ENCODE measurements around the gene NFIB.

The NFIB gene

DNA sequence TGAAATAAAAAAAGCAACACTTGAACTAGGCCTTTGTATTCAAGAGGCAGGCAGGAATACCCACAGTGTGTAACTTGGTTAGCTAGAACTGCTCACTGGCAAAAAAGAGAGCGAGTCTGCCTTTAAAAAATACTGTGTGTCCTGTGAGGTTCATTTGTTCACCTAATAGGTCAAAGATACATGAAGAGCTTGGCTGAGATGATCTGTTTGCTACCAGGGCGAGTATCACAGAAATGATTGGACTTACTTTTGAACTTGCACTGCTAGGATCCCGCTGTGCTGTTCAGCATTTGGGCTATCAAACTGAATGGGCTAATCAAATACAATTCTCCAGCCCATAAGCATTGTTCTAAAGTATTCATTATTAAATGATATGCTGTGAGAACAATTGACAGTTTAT is 229.1 kb downstream of the NFIB start:
- Histone ChIP-seq H2BK120ac (ENCODE audit: low read depth, low read length) (no peak overlapping the region), H3K36me3 (ENCODE audit: control insufficient read depth, insufficient read depth, low read length) (no peaks in the 10 kb centered on the region), H3K4me1 (ENCODE audit: control insufficient read depth, low read depth, low read length) (no peaks in the 10 kb centered on the region), H2AK5ac (ENCODE audit: low read length) (no peak overlapping the region), H3K27ac (ENCODE audit: low read depth, low read length) (no peak overlapping the region), H3K9ac (ENCODE audit: low read length) (no peak overlapping the region), H3K23ac (ENCODE audit: low read length) (no peak overlapping the region), H3K27me3 (ENCODE audit: insufficient read depth, low read length, poor library complexity) (no peaks in the 10 kb centered on the region), H2BK5ac (ENCODE audit: low read length) (no peak overlapping the region), H3K18ac (ENCODE audit: low read length) (no peak overlapping the region), H3K4ac (ENCODE audit: low read depth, low read length) (no peak overlapping the region), H3K79me1 (ENCODE audit: low read length) (no peaks in the 10 kb centered on the region), H3K79me2 (ENCODE audit: control insufficient read depth, insufficient read depth, low read length) (no peaks in the 10 kb centered on the region), H3K56ac (ENCODE audit: low read length) (no peak overlapping the region), H4K8ac (ENCODE audit: low read depth, low read length) (no peak overlapping the region), H4K5ac (ENCODE audit: low read length) (no peak overlapping the region), H3K4me3 (ENCODE audit: low read length) (no peak overlapping the region), H2BK15ac (replicated peaks; ENCODE audit: low read depth) (no peak overlapping the region), H3K4me2 (ENCODE audit: low read length) (no peak overlapping the region)
- WGBS (ENCODE audit: extremely low coverage, insufficient coverage, low lambda C conversion rate) = no CpG with 5 or more reads among the region's 3 CpGs
- no peak for DNase-seq

DNA sequence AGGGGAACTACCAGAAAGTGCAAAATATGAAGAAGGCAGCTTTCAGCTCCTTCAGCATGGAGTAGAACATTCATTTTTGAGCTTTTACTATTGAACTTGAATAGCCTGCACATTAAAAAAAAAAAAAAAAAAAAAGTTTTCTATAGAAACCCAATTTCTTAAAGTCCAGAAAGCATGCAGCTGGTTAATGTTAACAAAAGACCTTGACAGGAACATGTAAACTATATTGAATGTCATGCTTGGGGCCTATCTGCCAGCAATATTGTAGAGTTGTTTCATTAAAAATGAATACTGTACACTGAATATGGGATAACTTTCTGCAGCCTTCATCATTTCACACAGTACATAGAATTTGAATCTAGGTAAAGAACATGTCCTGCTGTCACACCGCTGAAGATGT is 230.6 kb downstream of the NFIB start:
- Histone ChIP-seq H3K23ac (ENCODE audit: low read length) (no peak overlapping the region), H4K5ac (ENCODE audit: low read length) (no peak overlapping the region), H3K4me2 (ENCODE audit: low read length) (no peak overlapping the region), H3K18ac (ENCODE audit: low read length) (no peak overlapping the region), H3K36me3 (ENCODE audit: control insufficient read depth, insufficient read depth, low read length) (no peaks in the 10 kb centered on the region), H3K79me2 (ENCODE audit: control insufficient read depth, insufficient read depth, low read length) (no peaks in the 10 kb centered on the region), H3K4ac (ENCODE audit: low read depth, low read length) (no peak overlapping the region), H2BK5ac (ENCODE audit: low read length) (no peak overlapping the region), H3K9ac (ENCODE audit: low read length) (no peak overlapping the region), H2AK5ac (ENCODE audit: low read length) (no peak overlapping the region), H3K4me1 (ENCODE audit: control insufficient read depth, low read depth, low read length) (peaks cover 2% of the 10 kb centered on the region), H3K27me3 (ENCODE audit: insufficient read depth, low read length, poor library complexity) (no peaks in the 10 kb centered on the region), H2BK120ac (ENCODE audit: low read depth, low read length) (no peak overlapping the region), H3K27ac (ENCODE audit: low read depth, low read length) (no peak overlapping the region), H3K79me1 (ENCODE audit: low read length) (no peaks in the 10 kb centered on the region), H3K56ac (ENCODE audit: low read length) (no peak overlapping the region), H4K8ac (ENCODE audit: low read depth, low read length) (no peak overlapping the region), H3K4me3 (ENCODE audit: low read length) (no peak overlapping the region), H2BK15ac (replicated peaks; ENCODE audit: low read depth) (no peak overlapping the region)
- WGBS (ENCODE audit: extremely low coverage, insufficient coverage, low lambda C conversion rate) = no CpG with 5 or more reads among the region's 1 CpG
- DNase-seq = no peak

DNA sequence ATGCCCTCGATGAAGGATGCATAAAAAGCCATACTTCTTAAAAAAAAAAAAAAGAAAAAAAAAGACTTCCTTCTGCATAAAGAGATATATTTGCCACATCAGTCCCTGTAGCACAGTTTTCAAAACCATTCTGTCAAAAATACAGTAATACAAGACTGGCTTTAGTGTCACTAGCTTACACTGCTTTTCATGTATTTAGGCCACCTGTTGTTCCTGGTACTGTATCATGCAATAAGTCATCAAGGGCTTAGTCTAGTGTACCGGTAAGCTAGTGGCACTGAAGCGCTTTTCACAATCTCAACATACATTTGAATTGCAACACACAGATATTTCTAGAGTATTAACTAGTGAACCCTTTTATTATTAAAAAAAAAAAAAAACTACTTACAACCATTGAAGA is 231.2 kb downstream of the NFIB start:
- no CpG with 5 or more reads among the region's 3 CpGs for WGBS (ENCODE audit: extremely low coverage, insufficient coverage, low lambda C conversion rate)
- Histone ChIP-seq H3K23ac (ENCODE audit: low read length) (no peak overlapping the region), H4K5ac (ENCODE audit: low read length) (no peak overlapping the region)

DNA sequence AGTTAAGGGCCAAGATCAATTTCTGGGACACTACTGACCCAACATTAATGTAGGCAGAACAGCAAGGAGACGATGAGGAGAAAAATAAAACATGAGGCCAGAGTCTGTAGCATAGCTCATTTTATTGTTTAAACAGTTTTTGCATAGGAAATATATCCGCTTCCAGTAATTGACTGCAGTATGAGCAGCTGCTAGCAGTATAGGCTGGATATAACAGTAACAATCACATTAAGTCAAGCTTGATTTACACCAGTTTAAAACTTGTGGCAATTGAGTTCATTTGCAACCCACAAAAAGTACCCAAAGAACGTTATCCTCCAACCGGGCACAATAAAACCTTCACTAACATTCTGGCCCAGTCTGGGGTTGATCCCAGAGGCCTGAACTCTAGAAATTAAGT is 232.2 kb downstream of the NFIB start:
- H2BK15ac ChIP-seq (replicated peaks; ENCODE audit: low read depth) = no peak overlapping the region
- no peak overlapping the region for H2BK120ac ChIP-seq (ENCODE audit: low read depth, low read length)
- no peak for DNase-seq
- H4K5ac ChIP-seq (ENCODE audit: low read length) = no peak overlapping the region
- H3K4me3 ChIP-seq (ENCODE audit: low read length) = no peak overlapping the region
- H3K56ac ChIP-seq (ENCODE audit: low read length) = no peak overlapping the region
- H3K18ac ChIP-seq (ENCODE audit: low read length) = no peak overlapping the region
- no peaks in the 10 kb centered on the region for H3K36me3 ChIP-seq (ENCODE audit: control insufficient read depth, insufficient read depth, low read length)
- H2BK5ac ChIP-seq (ENCODE audit: low read length) = no peak overlapping the region
- H3K79me1 ChIP-seq (ENCODE audit: low read length) = no peaks in the 10 kb centered on the region
- no peak overlapping the region for H2AK5ac ChIP-seq (ENCODE audit: low read length)
- no peak overlapping the region for H3K27ac ChIP-seq (ENCODE audit: low read depth, low read length)
- no peak overlapping the region for H3K9ac ChIP-seq (ENCODE audit: low read length)
- H3K4ac ChIP-seq (ENCODE audit: low read depth, low read length) = no peak overlapping the region
- peaks cover 2% of the 10 kb centered on the region for H3K4me1 ChIP-seq (ENCODE audit: control insufficient read depth, low read depth, low read length)
- WGBS (ENCODE audit: extremely low coverage, insufficient coverage, low lambda C conversion rate) = no CpG with 5 or more reads among the region's 4 CpGs
- H4K8ac ChIP-seq (ENCODE audit: low read depth, low read length) = no peak overlapping the region
- no peaks in the 10 kb centered on the region for H3K27me3 ChIP-seq (ENCODE audit: insufficient read depth, low read length, poor library complexity)
- no peak overlapping the region for H3K4me2 ChIP-seq (ENCODE audit: low read length)
- H3K79me2 ChIP-seq (ENCODE audit: control insufficient read depth, insufficient read depth, low read length) = no peaks in the 10 kb centered on the region
- H3K23ac ChIP-seq (ENCODE audit: low read length) = no peak overlapping the region

More for the DNA sequence above, 231.2 kb downstream of the NFIB start:
- Histone ChIP-seq H3K36me3 (ENCODE audit: control insufficient read depth, insufficient read depth, low read length) (no peaks in the 10 kb centered on the region), H3K9ac (ENCODE audit: low read length) (no peak overlapping the region), H3K4me1 (ENCODE audit: control insufficient read depth, low read depth, low read length) (peaks cover 2% of the 10 kb centered on the region), H2BK120ac (ENCODE audit: low read depth, low read length) (no peak overlapping the region), H3K18ac (ENCODE audit: low read length) (no peak overlapping the region), H3K4me3 (ENCODE audit: low read length) (no peak overlapping the region), H2AK5ac (ENCODE audit: low read length) (no peak overlapping the region), H3K27me3 (ENCODE audit: insufficient read depth, low read length, poor library complexity) (no peaks in the 10 kb centered on the region), H3K27ac (ENCODE audit: low read depth, low read length) (no peak overlapping the region), H3K4me2 (ENCODE audit: low read length) (no peak overlapping the region), H4K8ac (ENCODE audit: low read depth, low read length) (no peak overlapping the region), H3K4ac (ENCODE audit: low read depth, low read length) (no peak overlapping the region), H3K79me2 (ENCODE audit: control insufficient read depth, insufficient read depth, low read length) (no peaks in the 10 kb centered on the region), H2BK5ac (ENCODE audit: low read length) (no peak overlapping the region), H3K56ac (ENCODE audit: low read length) (no peak overlapping the region), H2BK15ac (replicated peaks; ENCODE audit: low read depth) (no peak overlapping the region), H3K79me1 (ENCODE audit: low read length) (no peaks in the 10 kb centered on the region)
- no peak for DNase-seq

DNA sequence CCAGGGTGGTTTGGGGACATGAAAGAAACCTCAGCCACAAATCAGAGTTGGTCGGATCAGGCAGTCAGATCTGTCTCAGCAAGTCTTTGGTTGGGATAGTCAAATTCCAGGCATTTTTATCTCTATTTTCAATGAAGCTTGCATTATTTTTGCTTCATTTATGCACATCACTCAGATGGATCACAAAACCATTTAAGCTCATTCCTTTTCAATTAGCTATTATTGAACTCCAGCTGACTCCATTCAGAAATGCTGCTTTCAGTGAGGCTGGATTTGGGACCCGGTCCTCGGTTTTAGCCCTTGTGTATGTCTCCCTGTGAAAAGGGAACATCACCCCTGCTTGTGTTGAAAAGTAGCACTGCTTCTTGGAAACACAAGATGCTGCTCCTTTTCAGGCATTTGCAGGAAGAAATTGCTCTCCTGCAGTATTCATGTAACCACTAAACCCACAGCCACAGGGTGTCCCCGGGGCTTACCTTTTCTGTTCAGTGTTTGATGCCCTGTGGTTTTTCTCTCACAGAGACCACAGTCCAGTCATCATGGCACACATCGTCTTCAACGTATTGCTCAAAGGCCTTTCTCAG is 232.9 kb downstream of the NFIB start:
- Histone ChIP-seq H3K36me3 (ENCODE audit: control insufficient read depth, insufficient read depth, low read length) (no peaks in the 10 kb centered on the region), H2BK120ac (ENCODE audit: low read depth, low read length) (no peak overlapping the region), H3K4me2 (ENCODE audit: low read length) (no peak overlapping the region), H3K4me3 (ENCODE audit: low read length) (no peak overlapping the region), H3K18ac (ENCODE audit: low read length) (no peak overlapping the region), H3K79me2 (ENCODE audit: control insufficient read depth, insufficient read depth, low read length) (no peaks in the 10 kb centered on the region), H3K27ac (ENCODE audit: low read depth, low read length) (no peak overlapping the region), H3K9ac (ENCODE audit: low read length) (no peak overlapping the region), H3K56ac (ENCODE audit: low read length) (no peak overlapping the region), H2BK15ac (replicated peaks; ENCODE audit: low read depth) (no peak overlapping the region), H3K27me3 (ENCODE audit: insufficient read depth, low read length, poor library complexity) (no peaks in the 10 kb centered on the region), H3K4ac (ENCODE audit: low read depth, low read length) (peak overlapping the region; percentile 24), H4K8ac (ENCODE audit: low read depth, low read length) (no peak overlapping the region), H4K5ac (ENCODE audit: low read length) (no peak overlapping the region), H2BK5ac (ENCODE audit: low read length) (no peak overlapping the region), H3K4me1 (ENCODE audit: control insufficient read depth, low read depth, low read length) (peaks cover 2% of the 10 kb centered on the region), H2AK5ac (ENCODE audit: low read length) (no peak overlapping the region), H3K79me1 (ENCODE audit: low read length) (no peaks in the 10 kb centered on the region), H3K23ac (ENCODE audit: low read length) (no peak overlapping the region)
- WGBS (ENCODE audit: extremely low coverage, insufficient coverage, low lambda C conversion rate) = no CpG with 5 or more reads among the region's 6 CpGs
- DNase-seq = no peak

DNA sequence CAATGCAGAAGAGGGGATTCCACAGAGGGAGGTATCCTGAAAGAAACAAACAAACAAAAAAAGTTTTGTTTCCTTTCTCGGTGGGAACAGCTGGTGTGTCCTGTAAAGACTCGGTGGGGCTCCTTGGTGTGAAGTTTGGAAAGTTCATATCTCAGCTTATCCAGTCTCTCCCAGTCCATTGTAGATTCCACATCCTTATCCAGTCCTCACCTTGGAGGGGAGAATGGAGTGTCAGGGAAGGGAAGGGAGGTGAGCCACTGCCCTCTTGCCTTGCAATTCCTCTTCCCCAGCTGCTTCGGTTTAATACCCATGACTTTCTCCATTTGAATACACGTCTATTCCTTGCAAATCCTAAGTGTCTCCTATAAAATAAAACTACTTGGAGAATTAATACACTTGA is 234.5 kb downstream of the NFIB start:
- peak; percentile 75 for DNase-seq
- no peak overlapping the region for H3K9ac ChIP-seq (ENCODE audit: low read length)

More for the DNA sequence above, 234.5 kb downstream of the NFIB start:
- Histone ChIP-seq H4K8ac (ENCODE audit: low read depth, low read length) (no peak overlapping the region), H3K79me2 (ENCODE audit: control insufficient read depth, insufficient read depth, low read length) (no peaks in the 10 kb centered on the region), H2AK5ac (ENCODE audit: low read length) (no peak overlapping the region), H3K23ac (ENCODE audit: low read length) (no peak overlapping the region), H2BK15ac (replicated peaks; ENCODE audit: low read depth) (no peak overlapping the region), H3K18ac (ENCODE audit: low read length) (no peak overlapping the region), H3K27ac (ENCODE audit: low read depth, low read length) (no peak overlapping the region), H3K4ac (ENCODE audit: low read depth, low read length) (no peak overlapping the region), H3K4me1 (ENCODE audit: control insufficient read depth, low read depth, low read length) (peaks cover 2% of the 10 kb centered on the region), H2BK5ac (ENCODE audit: low read length) (no peak overlapping the region), H2BK120ac (ENCODE audit: low read depth, low read length) (no peak overlapping the region), H3K36me3 (ENCODE audit: control insufficient read depth, insufficient read depth, low read length) (no peaks in the 10 kb centered on the region), H3K4me2 (ENCODE audit: low read length) (no peak overlapping the region), H3K27me3 (ENCODE audit: insufficient read depth, low read length, poor library complexity) (no peaks in the 10 kb centered on the region), H3K79me1 (ENCODE audit: low read length) (no peaks in the 10 kb centered on the region), H3K56ac (ENCODE audit: low read length) (no peak overlapping the region), H4K5ac (ENCODE audit: low read length) (no peak overlapping the region), H3K4me3 (ENCODE audit: low read length) (no peak overlapping the region)
- WGBS (ENCODE audit: extremely low coverage, insufficient coverage, low lambda C conversion rate) = no CpG with 5 or more reads among the region's 4 CpGs

Measured in mesendoderm (in vitro differentiated cells).